GM21423 (cell line): ENCODE data around the gene ZDHHC19.
"Not testable (repeated sequence)": the region's sequence is repeated elsewhere in the genome, so short reads cannot be mapped to it uniquely, and the experiment has no call there.

ENCODE experiments used
- ATAC-seq: cut with Tn5 transposase; IDR thresholded peaks from one replicate; pipeline ENCODE4 v1.9.1; 2021; ENCODE audit warnings: mild to moderate bottlenecking, moderate library complexity; ENCODE audit not compliant: unreplicated experiment

ZDHHC19 gene

GRCh38 chr3:196205442-196206205 lies 5.6 kb downstream of the ZDHHC19 start:
- ATAC-seq = not testable (repeated sequence)

DNA sequence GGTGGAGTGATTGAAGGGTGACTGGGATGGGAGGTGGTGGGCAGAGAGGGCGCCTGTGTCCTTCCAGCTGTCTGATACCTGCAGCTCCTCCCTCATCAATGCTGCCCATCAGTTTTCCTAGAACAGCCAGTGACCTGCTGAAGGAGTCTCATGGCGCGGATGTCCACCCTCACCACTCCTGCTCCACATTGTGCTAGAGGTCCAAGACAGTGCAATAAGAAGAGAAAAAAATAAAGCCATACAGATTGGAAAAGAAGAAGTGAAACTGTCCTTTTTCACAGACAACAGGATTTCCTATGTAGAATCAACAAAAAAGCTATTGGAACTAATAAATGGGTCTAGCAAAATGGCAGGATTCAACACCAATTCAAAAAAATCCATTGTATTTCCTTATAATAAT lies 7.4 kb downstream of the ZDHHC19 start:
- ATAC-seq = no peak

- ATAC-seq = no peak
Measured at GRCh38 chr3:196202516-196202970, 8.7 kb downstream of the ZDHHC19 start.

GRCh38 chr3:196198771-196199753 lies 12.1 kb downstream of the ZDHHC19 start:
- ATAC-seq = no peak

DNA sequence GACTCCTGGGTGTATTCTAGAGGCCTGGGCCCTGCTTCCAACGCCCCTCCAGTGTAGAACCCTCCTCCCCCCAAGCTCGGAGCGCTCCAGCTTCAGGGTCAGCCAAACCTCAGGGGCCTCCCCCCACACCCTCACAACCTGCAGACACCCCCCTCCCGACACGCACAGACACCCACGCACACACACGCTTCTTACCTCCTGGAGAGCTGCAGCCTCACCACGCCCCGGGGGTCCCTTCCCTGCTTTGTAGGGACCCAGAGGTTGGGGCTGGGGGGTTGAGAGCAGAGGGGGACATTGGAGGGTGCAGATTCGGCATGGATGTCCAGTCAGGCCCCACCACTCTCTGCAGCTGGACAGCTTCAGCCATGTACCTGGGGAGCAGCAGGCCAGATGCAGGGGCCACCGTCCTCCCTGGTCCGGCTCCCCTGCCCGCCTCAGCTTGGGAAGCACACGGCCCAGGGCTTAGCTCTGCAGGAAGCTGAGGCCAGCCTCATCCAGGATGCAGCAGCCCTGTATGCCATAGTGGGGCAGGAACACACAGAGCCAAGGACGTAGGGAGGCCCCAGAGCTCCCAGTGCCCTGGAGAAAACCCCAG lies 13.0 kb downstream of the ZDHHC19 start:
- ATAC-seq = no peak

DNA sequence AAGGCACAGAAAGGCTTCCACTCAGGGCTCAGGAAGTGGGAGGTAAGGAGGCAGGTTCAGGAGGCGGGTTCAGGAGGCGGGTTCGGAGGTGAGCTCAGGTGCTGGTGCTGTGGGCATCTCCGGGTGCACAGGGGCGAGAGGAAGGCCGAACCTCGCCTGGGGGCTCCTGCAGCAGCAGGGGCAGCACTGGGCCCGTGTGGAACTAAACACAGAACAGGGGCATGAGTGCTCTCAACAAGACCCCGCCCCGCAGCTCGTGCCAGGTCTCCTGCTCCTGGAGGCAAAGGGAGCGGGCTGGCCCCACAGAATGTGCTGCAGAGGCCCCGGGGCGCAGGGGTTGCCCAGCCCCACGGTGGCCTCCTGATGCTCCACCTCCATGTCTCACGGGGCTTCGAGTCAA lies 13.7 kb downstream of the ZDHHC19 start:
- no peak for ATAC-seq

DNA sequence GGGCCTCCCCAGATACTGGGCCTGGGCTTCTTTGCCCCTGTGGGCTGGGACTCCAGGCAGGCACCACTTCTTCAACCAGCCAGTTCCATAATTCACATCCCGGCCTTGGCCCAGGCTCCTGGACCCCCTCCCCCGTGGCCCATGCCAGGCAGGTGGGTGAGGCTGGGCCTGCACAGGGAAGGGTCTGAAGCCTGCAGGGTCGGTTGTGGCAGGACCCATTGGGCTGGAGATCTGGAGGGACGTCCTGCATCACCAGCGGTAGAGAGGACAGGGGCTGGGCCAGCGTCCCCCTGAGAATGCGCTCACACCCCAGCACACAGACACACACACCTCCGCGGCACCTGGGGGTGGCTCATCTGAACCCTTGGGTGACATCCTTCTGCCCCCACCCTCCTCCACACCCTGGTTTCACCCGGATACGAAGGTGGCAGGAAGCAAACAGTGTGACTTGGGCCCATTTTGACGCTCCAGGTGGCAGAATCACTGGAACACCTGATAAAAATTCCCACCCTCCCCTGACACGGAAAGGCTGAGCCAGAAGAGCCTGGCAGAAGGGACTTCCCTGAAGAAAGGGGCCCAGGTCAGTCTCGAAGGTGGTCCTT lies 15.4 kb downstream of the ZDHHC19 start:
- no peak for ATAC-seq

DNA sequence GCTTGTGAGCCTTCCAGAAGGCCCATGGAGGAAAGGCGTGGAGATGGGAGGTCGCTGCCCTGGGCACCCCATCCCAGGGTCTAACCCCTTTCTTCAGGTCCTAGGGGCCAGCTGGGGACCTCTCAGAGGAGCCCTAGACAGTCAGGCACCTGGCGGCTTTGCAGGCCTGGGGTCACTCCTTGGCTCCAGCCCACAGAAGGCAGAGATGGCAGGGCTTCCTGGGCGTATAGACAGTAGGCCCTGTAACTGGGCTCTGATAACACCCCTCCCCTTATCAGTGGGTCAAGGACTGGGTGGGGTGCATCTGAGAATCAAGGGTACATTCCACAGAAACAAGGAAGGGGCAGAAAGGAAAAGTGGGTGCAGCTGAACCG lies 16.7 kb downstream of the ZDHHC19 start:
- no peak for ATAC-seq

DNA sequence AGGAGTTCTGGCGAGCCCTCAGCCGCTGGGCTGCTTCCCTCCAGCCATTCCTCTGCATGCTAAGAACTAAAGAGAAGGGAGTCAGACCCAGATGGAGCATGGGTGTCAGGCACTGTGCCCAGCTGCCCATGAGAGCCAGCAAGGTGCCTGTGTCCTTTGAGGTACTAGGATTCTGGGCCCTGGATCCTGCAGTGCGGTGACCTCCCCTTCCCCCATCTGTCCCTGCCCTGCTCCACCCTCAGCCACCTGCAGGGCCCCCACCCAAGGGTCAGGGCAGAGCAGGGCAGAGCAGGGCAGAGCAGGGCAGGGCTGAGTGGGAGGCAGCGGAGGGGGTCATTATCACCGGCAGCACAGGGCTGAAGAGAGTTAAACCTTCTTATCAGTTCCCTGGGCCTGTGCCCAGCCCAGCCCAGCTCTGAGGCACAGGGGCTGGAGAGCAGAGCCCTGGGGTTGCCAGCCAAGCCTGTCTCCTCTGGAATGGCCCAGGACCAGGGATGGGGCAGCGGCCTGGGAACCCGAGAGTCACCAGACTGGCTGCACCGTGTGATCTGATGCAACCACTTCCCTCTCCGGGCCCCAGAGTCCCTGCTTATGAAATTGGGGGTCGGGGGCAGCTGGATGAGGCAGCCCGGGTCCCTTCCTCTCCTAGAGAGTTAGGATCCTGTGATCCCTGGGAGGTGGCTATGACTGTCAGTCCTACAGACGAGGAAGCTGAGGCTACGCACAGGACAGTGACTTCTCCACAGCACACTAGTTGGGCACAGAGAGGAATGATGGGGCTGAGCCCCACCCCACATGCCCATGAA lies 17.3 kb downstream of the ZDHHC19 start:
- ATAC-seq = no peak

GRCh38 chr3:196193133-196193735 lies 18.0 kb downstream of the ZDHHC19 start:
- no peak for ATAC-seq

DNA sequence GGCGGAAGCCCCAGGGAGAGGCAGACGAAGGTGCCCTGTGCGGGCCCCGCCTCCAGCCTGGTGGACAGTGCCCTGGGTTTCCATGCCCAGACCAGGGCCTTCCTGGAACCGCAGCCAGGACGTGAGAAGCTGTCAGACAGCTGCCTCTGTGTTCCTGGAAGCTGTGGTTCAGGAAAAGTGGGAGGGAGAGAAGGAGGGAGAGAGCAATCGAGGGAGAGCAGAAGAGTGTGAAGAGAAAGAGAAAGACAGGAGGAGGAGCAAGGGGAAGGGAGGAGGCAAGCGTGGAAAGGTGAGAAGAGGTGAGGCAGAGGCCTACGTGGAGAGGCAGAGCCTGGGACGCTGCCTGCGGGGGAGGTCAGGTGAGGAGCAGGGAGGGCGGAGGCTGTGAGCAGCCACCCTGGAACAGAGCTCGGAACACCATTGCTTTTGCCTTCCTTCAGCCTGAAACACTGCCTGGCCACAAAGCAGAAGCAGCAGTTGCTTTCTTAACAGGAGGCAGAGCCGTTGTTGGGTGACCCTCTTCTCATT lies 18.6 kb downstream of the ZDHHC19 start:
- no peak for ATAC-seq

GRCh38 chr3:196192036-196192523 lies 19.1 kb downstream of the ZDHHC19 start:
- ATAC-seq = peak; percentile 37

DNA sequence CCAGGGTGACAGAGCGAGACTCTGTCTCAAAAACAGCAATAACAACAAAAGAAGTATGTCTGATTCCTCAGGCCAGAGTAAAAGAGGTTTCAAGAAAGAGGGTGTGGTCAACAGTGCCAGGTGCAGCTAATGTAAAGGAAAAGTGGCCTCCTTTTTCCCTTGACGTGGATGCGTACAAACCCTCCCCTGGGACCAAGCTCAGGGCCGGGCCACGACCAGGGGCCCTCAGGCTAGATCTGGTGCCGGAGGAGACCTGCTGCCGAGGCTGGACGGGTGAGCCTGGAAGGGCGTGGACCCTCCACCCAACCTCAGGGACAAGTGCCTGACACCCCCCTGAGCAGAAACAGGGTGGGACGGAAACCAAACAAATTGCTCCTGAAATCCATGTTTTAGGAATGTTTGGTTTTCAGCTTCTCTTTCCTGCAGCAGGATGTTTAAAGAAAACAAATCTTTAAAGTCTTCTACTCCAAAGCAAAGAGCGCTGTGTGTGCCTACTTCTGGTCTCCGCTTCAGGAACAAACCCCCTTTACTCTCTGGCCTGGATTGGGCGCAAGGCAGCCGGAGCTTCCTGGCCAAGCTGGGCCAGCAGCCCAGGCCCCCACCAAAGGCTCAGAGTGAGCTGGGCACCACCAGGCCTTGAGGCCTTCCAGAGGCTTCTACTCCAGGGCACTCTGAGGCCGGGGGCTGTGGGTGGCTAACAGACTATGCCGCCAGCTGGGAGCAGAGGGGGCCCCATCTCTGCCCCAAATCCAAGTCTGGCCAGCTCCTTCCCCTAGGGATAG lies 21.4 kb downstream of the ZDHHC19 start:
- no peak for ATAC-seq

- ATAC-seq = peak; percentile 50
Measured at GRCh38 chr3:196186651-196187573, 24.3 kb downstream of the ZDHHC19 start.

GRCh38 chr3:196184881-196185280 lies 26.3 kb downstream of the ZDHHC19 start:
- no peak for ATAC-seq

DNA sequence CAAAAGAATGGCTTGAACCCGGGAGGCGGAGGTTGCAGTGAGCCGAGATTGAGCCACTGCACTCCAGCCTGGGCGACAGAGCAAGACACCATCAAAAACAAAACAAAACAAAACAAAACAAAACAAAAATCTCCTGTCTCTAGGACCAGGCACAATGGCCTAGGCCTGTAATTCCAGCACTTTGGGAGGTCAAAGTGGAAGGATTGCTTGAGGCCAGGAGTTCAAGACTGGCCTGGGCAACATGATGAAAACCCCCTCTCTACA lies 27.1 kb downstream of the ZDHHC19 start:
- not testable (repeated sequence) for ATAC-seq

DNA sequence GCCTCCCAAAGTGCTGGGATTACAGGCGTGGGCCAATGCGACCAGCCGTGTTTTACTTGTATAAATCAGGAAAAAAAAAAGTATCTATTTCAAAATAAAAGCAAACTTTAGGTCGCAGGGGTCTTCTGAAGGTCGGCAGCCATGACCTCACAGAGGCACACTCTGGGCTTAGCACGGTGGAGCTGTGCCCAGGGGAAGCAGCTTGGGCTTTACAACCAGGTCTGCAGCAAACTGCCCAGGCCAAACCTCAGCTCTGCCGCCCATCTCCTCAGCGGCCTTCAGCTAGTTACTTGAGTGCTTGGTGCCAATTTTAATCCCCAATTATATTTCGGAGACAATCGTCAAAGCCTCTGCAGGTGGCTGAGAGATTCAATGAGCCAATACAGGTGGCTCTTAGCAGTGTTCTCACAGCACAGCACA lies 30.1 kb downstream of the ZDHHC19 start:
- ATAC-seq = no peak

DNA sequence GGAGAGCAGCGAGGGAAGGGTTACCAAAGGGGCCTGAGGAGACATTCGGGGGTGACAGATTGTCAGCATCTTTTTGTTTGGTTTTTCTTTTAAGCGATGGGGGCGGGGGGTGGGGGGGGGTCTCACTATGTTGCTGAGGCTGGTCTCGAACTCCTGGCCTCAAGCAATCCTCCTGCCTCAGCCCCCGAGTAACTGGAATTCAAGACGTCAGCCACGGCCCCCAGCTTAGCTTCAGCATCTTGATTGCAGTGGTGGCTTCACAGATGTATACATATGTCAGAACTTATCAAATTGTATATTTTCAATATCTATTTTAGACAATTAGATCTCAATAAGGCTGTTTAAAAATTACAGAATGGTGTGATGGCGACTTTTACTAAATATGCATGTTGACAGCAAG lies 30.9 kb downstream of the ZDHHC19 start:
- ATAC-seq = no peak
